NCI-H82 treated with DMSO at 0.1 percent for 48 hours (cell line): Measurements from ENCODE around the gene NDUFV1.
"Not testable (repeated sequence)": the region's sequence is repeated elsewhere in the genome, so short reads cannot be mapped to it uniquely, and the experiment has no call there.

Experiments
- DNase-seq: peaks from one replicate; lab custom pipeline; 2025; ENCODE audit not compliant: unreplicated experiment; lab: John Stamatoyannopoulos, UW

NDUFV1 gene

DNA sequence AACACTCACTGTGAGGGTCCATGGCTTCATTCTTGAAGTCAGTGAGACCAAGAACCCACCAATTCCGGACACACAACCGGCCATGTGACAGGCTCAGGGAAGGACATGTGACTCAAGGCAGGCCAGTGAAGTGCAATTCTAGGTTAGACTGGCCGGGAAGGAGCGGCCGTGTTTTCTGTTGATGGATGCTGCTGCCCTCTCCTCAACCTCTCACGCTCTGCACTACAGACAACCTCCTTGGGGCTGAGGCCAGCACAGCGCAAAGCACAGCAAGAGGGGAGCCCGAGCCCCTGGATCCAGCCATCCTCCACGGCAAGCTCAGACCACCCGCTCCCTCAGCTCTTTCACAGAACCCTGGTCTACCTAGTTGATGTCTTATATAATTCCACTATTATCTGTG is 20.2 kb downstream of the NDUFV1 start:
- DNase-seq, result no peak

DNA sequence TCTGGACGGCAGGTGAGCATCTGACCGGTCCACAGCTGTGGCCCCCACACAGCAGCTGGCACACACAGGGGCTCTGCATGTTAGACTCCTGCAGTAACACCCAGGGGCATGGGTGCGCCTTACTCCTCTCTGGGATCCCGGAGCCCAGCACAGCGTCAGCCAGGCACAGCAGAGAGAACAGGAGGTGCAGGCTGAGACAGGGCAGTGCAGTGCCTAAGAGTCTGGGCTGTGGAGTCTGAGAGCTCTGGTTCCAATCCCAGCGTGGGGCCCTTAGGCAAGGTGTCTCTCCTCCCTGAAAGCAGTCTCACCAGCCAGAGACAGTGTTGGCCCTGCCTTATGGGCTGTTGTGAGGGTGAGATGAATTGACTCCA is 20.7 kb downstream of the NDUFV1 start:
- DNase-seq, result no peak

DNA sequence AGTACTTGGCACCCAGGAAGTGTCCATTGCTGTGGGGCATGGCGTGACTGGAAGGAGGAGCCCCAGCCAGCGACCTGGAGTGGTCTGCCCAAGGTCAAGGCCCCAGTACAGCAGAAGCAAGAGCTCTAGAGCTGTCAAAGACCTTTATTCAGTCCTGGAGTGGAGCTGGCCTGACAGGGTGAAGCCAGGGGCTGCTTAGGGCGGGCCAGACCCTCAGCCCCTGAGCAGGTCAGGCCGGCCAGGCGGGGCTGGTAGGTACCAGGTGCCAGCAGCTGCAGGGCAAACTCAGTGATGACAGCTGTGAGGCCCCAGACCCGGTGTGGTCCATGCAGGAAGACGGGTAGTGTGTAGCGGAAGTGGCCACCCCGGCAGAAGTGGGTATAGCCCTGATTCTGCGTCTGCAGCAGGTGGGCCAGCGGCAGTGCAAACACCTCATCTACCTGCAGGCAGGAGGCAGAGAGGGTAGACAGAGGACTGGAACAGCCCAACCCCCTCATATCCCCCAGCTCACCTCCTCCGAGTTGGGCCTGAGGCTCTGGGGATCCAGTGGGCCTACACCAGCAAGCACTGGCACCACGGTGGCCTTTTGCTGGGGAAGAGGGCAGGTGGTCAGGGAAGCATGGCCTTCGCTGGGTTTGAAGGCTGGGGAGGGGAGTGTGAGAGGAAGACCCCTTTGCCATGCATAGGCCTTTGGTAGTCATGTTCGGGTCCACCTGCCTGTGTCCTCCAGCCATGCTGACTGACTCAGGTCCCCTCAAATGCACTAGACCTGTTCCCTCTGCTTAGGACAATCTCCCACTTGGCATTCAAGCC is 21.3 kb downstream of the NDUFV1 start:
- DNase-seq, result no peak

DNA sequence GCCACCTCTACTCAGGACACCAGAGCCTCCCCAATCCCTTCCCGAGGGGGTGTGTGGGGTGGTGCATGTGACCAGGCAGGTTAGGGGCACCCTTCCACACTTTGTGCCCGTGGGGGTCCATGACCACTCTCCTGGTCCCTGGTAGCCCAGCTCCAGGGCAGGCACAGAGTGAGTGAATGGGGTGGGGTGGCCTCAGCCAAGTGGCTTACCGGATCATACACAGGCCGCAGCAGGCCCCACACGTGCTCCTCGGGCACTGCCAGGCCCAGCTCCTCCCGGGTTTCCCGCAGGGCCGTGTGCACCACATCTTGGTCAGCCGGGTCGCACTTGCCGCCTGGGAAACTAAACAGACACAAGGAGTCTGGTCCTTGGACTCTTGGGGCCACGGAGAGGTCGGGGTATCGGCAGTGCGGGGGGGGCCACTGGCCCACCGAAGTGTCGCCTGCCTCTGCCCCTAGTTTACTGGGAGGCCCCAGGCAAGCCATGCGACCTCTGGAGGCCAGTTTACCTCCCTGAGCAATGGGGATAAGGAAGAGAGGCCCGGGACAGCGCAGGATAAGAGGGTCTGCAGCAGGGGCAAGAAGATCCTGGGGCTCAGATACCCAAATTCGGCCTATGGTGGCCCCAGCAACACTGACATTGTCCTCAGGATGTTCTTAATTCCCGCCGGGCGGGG is 22.1 kb downstream of the NDUFV1 start:
- DNase-seq, result no peak

DNA sequence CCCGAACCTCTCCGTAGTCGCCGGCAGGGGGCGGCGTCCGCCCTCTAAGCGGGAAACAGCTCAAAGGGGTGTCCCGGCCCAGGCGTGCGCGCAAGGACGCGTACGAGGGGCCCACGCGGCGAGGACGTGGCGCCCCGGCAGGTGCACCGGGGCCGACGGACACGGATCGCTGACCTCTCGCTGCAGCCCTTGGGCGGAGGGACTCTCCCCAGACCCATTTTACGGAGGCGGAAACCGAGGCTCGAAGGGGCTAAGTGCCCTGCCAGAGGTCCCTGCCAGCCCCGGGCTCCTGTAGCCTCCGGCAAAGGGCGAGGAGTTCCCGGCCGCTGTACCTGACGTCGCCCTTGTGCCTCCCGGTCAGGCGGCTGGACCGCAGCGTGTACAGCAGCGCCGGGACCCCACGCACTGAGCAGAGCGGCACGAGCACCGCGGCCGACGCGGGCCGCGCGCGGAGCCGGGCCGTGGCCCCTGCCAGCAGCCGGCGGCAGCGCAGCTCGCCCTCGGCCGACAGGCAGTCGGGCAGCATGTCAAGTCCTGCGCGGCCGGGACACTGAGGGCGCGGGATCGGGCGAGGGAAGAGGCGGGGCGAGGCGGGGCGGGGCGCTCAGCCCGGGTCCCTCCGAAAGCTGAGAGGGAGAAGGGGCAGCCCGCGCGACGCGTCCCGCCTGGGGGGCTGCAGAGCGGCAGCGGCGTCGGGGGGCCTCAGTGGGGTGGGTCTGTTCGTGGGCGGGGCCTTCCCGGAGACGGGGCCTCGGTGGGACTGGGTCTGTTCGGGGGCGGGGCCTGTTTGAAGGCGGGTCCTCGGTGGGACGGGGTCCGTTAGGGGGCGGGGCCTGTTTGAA is 22.9 kb downstream of the NDUFV1 start, which contains the start of gene NUDT8:
TSS of gene NUDT8 (minus strand) at position 552 of the 842 bp plus-strand sequence. CDS start at position 526, 26 bp downstream.
- DNase-seq, result no peak

DNA sequence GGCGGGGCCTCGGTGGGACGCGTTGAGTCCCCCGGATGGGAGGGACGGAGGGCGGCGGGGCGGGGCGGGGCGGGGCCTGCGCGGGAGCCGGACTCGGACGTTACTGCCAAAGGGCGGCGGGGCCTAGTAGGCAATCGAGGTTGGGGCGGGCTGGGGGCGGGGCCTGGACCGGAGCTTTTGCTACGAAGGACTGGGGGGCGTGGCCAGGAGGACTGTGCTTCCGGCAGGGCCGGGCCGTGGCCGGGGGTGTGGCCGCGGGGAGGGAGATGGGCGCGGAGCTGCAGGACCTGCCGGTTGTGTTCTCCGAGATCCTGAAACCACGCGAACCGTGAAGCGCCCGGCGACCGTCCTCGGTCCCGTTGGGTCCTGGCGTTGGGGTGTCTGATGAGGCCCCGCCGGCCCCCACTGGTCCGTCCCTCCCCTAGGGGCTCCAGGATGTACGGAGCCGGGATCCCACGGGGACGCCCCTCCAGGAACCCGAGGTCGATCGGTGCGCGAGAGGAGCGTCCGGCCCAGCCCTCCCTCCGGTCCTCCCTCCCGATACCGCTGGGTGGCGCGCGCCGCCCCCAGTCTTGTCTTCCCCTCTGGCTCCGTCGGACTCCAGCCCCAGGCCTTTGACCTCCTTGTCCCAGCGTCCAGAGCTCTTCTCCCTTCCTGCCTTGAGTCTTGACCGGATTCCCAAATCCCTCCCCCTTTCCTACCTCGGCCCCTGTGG is 23.6 kb downstream of the NDUFV1 start:
- peak; percentile 91 for DNase-seq

DNA sequence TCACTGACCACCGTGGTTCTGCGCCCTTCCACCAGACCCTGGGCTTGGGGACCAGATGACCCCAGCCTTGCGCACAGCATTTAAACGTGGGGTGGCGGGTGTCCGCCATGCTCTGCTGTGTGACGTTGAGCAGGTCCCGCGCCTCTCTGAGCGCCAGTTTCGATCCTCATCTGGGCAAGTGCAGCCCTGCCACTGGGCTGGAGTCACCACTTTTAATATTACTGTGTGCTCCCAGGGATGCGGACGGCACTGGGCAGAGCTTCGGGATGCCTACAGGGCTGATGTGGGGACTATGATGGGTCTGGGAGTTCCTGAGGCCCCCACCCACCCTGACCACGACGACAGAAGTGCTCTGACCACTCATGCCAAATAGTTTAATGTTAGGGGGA is 24.2 kb downstream of the NDUFV1 start:
- DNase-seq, result no peak

DNA sequence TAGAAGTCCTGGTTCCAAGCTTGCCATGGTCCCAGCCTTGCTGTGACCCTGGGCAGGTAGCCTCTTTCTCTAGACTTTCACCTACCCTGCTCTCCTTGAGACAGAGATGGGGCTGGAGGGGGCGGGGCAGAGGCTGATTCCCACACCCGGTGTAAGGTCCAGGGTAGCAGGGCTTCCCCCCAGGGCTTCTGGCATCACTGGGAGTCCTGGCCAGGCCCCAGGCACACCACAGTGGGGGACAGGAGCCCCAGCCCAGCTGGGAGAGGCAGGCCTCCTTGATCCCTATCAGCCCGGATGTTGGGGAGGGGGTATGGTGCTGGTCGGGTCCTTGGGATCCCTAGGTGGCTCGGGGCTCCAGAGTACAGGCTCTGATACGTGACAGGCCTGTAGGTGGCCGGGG is 24.7 kb downstream of the NDUFV1 start:
- DNase-seq, result no peak

DNA sequence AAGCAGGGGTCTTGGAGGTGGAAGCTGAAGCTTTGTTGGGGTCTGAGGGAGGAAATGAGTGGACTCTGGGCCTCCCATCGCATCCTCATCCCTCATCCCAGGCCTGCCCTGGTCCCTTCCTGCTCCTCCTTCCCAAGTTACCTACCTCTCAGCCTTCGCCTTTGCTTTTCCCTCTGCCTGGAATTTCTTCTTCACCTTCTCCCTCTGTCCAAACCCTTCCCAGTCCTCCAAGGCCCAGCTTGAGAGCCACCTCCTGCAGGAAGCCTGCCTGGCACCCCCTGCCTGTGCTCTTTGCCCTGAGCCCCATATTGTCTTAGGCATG is 25.1 kb downstream of the NDUFV1 start:
- no peak for DNase-seq

DNA sequence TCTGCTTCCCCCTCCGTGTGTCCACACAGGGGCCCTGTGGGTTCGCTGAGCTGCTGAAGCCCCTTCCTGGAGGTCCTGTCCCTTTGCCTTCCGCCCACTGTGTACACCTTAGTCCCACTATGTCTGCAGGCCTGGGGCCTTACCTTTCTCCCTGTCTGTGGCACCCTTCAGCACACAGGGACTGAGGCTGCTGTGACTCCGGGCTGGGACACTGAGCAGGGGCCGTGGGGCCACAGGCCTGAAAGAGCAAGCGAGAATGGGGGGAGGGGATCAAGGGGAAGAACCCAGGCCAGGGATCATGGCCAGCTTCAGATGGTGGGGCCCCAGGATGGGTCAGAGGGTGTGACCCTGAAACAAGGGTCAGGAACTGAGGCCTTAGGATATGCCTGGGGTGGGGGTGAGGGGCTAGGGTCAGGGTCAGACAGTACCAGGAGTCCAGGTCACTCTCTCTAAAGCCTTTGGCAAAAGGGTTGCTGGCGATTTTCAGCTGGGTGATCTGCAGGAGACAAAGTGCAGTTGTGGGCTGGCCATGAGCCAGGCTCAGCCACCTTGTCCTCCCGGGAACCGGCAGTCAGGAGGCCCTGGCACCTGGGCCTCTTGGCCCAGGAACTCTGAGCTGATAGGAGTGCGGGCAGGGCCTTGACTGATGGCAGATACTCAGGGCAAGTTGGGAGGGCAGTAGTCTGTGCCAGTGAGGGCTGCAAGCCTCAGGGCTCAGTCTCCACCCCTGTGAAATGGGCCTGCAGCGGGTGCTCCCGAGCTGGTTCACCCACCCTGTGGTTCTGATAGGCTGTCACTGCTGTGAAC is 25.6 kb downstream of the NDUFV1 start:
- DNase-seq, result no peak

DNA sequence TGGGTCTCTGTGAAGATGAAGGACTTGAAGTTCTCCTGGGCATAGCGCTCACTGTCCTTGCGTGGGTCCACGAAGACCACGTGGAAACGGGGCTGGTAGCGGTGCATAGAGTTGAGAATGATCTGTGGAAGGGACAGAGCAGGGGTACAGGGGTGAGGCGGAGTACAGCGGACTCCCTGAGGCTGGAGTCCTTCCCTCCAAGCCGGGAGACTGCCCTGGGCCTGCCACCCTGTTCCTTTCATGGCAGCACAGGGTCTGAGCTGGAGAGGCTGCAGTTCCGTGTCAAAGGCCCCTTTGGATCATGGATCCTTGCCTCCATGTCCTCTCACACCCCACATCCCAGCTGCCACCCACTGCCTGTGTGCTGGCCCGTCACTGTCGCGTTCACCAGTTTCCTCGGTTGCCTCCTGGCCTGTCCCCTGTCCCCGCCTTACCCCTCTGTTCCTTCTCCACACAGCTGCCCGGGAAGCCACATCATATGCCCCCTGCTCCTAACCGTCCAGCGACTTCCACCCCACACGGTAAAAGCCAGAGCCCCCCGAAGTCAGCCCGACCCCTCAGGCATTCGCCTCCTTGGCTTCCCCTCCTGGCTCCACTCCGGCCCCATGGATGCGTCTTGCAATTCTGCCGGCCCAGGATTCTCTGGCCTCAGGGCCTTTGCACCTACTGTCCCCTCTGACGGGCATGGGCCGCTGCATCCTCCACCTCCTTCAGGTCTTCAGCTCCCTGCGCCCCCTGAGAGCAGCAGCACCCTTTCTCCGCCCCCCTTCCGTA is 26.4 kb downstream of the NDUFV1 start:
- no peak for DNase-seq

DNA sequence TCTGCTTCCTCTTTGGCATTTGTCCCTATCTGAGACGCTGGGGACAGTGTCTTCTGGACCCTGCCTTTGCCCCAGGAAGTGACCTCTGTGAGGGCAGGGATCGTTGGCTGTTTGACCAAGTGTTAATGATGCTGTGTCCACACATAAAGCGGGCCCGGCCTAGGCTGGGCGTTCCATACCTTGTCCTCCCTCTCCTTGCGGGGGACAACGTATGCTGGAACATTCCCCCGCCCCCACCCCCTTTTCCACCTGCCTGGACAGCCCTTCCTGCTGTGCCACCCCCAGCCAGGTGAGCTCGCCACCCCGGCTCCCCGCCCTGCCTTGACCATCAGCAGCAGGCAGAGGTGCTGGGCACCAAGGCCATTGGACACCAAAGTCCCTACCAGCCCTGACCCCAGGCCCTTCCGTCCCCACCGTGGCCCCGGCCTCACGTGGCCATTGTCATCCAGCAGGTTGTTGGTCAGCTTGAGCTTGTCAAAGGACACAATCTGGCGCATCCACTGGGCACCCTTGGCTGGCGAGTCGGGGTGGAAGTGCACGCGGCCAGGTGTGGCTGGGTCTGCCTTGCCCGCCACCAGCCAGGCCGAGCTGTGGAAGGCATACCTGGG is 27.1 kb downstream of the NDUFV1 start:
- DNase-seq, result no peak

DNA sequence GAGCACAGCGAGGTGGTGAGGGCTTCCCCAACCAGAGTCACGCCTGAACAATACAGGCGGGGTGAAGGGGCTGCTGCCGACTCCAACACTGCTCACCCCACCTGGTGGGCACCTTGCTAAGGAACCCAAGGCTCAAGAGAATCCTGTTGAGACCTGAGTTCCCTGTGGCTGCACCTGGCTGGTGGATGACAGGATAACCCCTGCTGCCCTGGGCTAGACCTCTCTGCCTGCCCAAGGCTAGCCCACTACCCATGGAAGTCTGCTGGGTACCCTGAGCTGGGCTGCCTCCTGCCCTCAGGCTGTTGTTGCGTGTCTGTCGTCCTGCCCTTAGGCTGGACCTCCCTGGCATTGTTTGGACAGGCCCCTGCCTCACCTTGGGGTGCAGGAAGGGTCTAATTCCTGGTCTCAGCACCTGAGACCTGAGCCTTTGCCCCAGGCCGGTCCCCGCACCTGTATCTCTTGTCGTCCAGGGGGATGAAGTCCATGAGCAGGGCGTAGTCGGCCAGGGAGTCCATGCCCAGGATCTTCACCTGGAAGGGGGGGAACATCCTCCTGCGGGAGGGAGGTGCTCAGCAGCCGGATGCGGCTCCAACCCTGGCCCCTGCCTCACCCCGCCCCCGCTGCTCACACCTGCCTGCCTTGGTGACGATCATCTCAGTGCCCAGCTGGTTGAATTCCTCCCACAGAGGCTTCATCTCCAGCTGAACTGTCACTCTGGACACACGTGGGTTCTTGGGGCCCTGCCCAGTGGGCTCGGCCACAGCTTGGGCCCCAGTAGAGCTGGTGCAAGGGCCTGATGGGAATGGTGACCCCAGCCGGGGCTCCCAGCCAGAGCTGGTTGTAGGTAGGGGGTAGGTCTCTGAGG is 27.9 kb downstream of the NDUFV1 start:
- DNase-seq, result no peak

DNA sequence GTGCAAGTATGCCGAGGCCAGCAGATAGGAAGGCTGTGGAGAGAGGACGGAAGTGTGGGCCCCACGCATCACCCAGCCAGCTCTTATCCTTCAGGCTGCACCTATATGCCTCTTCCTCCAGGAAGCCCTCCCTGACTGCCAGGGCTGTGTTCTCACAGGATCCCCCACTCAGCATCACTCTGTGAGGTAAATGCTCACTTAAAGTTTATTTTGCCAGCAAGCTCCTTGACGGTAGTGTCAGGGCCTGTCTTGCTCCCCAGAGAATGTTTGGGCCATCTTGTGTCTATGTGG is 28.4 kb downstream of the NDUFV1 start:
- DNase-seq, result no peak

DNA sequence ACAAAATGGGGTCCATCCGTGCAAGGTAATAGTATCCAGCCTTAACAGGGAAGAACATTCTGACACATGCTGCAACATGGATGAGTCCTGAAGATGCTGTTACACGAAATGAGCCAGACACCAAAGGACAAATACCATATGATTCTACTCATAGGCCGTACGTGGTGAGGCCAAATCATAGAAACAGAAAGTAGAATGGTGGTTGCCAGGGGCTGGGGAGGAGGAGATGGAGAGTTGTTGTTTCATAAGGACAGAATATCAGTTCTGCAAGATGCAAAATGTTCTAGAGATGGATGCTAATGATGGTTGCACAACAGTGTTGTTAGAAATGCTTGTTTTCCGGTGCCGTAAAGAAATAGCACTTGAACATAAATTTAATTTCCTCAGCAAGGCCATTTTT is 30.2 kb downstream of the NDUFV1 start:
- no peak for DNase-seq

DNA sequence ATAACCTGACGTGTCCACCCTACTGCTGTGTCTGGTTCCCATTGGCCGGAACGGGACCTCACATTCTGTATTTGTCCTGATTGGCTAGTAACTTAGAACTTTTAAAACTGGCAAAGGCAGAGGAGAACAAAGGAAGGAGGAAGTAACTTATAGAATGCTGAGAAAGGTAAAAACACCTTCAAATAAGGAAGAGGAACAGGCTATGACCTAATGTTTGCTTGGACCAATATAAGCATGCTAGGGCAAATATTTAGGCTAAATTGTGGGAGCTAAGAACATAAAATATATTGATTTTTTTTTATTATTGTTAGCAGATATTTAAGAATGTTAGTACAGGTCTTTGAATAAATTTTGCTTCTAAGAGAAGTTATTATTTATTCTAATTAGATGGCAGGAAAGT is 30.7 kb downstream of the NDUFV1 start:
- DNase-seq, result not testable (repeated sequence)

DNA sequence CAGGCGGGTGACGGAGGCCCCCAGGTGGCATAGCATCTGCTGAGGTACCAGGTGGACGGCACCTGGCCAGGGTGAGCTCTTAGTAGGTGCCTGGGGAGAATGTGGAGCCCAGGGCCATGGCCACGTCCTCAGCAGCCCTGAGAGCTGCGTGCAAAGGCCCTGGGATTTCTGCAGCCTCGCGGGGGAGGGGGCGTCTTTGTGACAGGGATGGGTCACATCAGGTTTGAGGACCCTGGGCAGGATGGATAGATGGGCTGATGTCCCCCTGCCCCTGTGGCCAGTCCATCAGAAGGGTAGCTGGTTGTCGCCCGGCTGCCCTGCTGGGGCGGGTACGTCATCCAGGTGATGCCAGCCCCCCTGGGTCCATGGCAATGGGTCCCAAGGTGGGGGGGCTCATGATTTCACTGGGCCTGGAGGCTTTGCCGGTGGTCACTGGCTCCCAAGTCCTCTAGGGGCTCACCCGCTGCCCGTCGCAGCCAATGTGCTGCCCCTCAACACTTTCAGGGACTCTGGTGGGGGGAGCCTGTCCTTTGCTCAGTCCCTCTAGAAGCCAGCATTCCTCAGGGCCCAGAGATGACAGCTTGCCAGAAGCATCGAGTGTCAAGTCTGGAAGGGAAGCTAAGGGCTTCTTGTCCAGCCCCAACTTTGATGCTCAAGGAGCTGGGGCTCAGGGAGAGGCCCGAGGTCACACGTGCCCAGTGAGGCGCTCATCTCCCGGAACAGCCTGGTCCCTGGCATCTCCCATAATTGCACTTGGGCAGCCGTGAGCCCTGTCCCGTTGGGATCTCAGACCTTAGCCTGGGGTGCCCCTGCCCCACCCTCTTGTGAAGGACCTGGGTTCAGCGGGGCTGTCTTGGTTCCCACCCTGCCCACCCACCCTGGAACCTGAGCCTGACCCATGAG is 32.0 kb downstream of the NDUFV1 start:
- no peak for DNase-seq
